ENCODE measurements around the gene AGAP1.

Gene AGAP1

DNA sequence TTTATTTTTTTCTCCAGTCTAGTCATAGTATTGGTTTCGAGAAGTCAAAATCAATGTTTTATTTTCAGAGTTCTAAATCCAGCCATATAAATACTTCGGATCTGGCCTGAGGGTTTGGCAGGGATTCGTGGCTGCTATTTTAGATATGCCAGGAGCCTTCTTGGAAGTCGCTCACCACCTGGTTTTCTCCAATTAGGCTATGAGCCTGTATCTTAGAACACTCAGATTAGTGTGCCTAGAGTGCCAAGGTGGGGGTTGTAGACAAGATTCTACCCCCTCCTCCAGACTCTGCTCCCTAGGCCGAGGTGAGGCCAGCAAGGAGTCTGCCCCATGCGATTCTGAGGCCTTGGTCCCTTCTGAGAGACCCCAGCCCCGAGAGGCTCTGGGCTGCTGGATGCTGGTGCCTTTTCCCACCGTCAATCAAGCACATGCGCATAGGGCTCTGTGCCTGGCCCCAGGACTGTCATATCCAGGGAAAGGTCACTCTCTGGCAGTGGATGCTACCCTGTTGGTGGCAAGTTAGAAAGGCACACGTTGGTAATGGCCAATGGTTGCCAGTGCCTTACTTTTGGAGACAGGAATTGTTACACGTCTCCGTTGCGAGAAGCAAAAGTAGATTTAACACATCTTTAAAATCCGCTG lies 197.1 kb downstream of the AGAP1 start:
- no peak overlapping the region for H3K4me3 ChIP-seq (ENCODE audit: low read length)
- TF ChIP-seq, protein P1, sequence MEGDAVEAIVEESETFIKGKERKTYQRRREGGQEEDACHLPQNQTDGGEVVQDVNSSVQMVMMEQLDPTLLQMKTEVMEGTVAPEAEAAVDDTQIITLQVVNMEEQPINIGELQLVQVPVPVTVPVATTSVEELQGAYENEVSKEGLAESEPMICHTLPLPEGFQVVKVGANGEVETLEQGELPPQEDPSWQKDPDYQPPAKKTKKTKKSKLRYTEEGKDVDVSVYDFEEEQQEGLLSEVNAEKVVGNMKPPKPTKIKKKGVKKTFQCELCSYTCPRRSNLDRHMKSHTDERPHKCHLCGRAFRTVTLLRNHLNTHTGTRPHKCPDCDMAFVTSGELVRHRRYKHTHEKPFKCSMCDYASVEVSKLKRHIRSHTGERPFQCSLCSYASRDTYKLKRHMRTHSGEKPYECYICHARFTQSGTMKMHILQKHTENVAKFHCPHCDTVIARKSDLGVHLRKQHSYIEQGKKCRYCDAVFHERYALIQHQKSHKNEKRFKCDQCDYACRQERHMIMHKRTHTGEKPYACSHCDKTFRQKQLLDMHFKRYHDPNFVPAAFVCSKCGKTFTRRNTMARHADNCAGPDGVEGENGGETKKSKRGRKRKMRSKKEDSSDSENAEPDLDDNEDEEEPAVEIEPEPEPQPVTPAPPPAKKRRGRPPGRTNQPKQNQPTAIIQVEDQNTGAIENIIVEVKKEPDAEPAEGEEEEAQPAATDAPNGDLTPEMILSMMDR (IDR thresholded peaks at IDR 0.05; ENCODE audit: insufficient read depth, low read depth, low read length, missing control alignments): no peak
- no peak for DNase-seq (ENCODE audit: low read depth)

DNA sequence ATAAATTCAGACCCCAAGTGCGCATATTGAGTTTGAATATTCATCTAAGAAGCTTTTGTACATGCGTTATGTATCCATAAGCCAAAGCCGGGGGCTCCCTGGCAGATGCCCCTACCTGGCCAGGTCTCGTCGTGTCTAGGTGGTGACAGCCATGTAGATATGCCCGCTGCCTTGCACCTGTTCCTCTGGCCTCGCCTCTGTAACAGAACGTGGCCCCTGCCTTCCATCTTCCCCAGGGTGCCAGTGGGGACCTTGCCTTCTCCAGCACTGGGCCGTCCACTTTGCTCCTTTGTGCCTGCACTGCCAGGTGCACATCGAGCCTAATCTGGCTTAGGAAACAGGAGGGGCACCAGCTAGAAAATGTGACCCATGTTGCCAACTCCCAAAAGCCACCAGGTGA lies 198.2 kb downstream of the AGAP1 start:
- TF ChIP-seq, protein P1 (IDR thresholded peaks at IDR 0.05; ENCODE audit: insufficient read depth, low read depth, low read length, missing control alignments): no peak
- DNase-seq (ENCODE audit: low read depth): no peak
- no peak overlapping the region for H3K4me3 ChIP-seq (ENCODE audit: low read length)

DNA sequence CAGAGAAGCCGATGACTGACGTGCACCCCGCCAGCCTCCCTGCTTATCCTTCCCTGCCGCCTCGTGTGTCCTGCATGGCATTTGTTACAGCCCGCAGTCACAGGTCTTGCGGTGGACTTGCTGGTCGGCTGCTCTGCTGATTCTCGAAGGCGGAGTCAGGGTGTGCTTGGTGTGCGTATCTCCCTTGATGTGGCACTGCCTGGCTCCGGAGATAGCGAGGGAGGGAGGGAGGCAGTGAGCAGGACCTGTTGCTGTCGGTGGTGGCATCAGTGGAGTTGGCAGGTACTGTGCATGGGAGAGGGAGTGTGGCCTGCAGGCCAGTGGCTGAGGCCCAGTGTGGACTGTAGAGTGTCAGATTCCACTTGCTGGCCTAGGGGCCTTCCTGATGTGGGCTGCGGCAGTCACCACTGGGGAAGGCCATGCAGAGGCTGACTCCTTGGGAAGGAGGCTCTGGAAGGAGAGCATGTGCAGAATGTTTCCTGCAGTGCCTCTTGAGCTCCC lies 198.9 kb downstream of the AGAP1 start:
- no peak for DNase-seq (ENCODE audit: low read depth)
- no peak overlapping the region for H3K4me3 ChIP-seq (ENCODE audit: low read length)
- TF ChIP-seq, protein P1 (IDR thresholded peaks at IDR 0.05; ENCODE audit: insufficient read depth, low read depth, low read length, missing control alignments): no peak

DNA sequence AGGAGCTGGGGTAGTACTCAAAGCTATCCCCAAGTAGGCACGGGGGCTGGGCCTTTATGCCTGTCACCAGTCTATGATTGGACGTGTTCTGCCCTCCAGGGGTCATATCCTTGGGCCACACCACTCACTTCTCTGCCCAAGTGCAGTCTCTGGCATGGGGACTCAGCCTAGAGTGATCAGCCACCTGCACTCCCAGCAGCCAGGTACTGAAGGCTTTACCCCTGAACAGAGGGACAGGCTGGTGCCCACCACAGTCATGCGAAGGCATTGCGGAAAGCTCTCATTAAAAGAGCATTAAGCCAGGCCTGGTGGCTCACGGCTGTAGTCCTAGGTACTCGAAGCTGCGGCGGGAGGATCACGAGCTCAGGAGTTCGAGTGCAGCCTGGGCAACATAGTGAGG lies 199.4 kb downstream of the AGAP1 start:
- TF ChIP-seq, protein P1 (IDR thresholded peaks at IDR 0.05; ENCODE audit: insufficient read depth, low read depth, low read length, missing control alignments): no peak
- no peak overlapping the region for H3K4me3 ChIP-seq (ENCODE audit: low read length)
- DNase-seq (ENCODE audit: low read depth): no peak

DNA sequence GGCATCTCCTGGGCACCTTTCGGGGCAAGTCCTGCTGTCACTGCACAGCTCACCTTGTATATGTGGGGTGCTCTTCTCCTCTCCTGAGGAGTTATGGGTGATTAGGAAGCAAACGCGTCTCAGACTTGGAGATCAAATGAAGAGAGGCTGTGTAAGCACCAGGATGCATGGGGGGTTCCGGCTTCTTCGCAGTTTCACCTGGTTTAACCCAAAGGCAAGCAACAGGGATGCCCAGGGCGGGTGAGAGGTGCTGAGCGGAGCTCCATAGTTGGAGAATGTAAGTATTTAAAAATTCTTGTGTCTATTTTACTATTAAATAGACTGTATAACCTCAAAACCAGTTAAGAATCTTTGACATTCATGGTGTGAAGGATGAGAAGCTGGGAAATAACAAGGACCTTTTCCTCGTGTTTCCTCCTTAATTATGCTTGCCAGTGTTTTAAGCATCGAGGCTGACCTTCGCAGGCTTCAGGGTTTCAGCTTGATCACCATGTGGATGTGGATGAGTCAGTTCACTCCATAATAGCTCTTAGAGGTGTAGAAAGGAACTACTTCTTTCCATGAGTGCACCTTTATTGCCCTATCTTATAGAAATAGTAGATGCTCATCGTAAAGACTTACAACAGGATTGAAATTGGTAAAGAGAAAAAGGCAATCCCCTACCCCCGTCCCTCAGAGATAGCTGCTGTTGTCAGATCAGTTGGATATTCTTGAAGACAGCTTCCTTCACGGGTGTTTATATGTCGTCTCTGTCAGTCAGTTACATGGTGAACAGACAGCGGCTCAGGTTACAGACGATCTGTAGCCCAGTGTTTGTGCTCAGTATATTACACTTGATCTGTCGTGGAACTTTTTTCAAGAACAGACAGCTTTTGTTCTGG lies 201.1 kb downstream of the AGAP1 start:
- TF ChIP-seq, protein P1 (IDR thresholded peaks at IDR 0.05; ENCODE audit: insufficient read depth, low read depth, low read length, missing control alignments): no peak
- no peak for DNase-seq (ENCODE audit: low read depth)
- H3K4me3 ChIP-seq (ENCODE audit: low read length): no peak overlapping the region

- H3K4me3 ChIP-seq (ENCODE audit: low read length): no peak overlapping the region
- no peak for DNase-seq (ENCODE audit: low read depth)
- TF ChIP-seq, protein P1 (IDR thresholded peaks at IDR 0.05; ENCODE audit: insufficient read depth, low read depth, low read length, missing control alignments): no peak
Measured at GRCh38 chr2:235695602-235695895, 201.7 kb downstream of the AGAP1 start.

Data from epithelial cell of esophagus (primary cell).